Activated T-helper 1 cell treated with anti-CD3 and anti-CD28 coated beads, Interleukin-12 subunit alpha, Interleukin-12 subunit beta, Interleukin-2, Interleukin-4 antibody, amounts not matched to agents 30 ng/mL and 10 ng/mL and 1 ng/mL, durations not matched to agents 14 hours and 24 hours and 36 hours (primary cell): ENCODE data around the gene CCDC138. TPM values are rescaled to one million over a fixed set of nuclear protein-coding genes. Genes with fewer than 3 reads are reported as not detected.

Source experiments
- DNase-seq: peaks from one replicate; pipeline ENCODE4 v3.0.0; 2021; ENCODE audit warnings: low spot score
- H3K27ac Mint-ChIP-seq: one replicate; pipeline ENCODE4 v1.8.0; 2021; ENCODE audit warnings: mild to moderate bottlenecking, mixed read lengths
- H3K27me3 Mint-ChIP-seq: one replicate; pipeline ENCODE4 v1.8.0; 2022; ENCODE audit warnings: mild to moderate bottlenecking, moderate library complexity, mixed read lengths; ENCODE audit not compliant: insufficient read depth
- H3K36me3 Mint-ChIP-seq: one replicate; pipeline ENCODE4 v1.8.0; 2021; ENCODE audit warnings: low read depth, mixed read lengths
- H3K4me1 Mint-ChIP-seq: one replicate; pipeline ENCODE4 v1.8.0; 2021; ENCODE audit warnings: low read depth, mixed read lengths
- H3K4me3 Mint-ChIP-seq: one replicate; pipeline ENCODE4 v1.8.0; 2021; ENCODE audit warnings: mild to moderate bottlenecking, moderate library complexity, mixed read lengths
- H3K9me3 Mint-ChIP-seq: one replicate; pipeline ENCODE4 v1.8.0; 2021; ENCODE audit warnings: mixed read lengths
- intact Hi-C: fragments of 100-400 bp; cut with micrococcal nuclease; formaldehyde crosslinking; loops from one replicate; pipeline ENCODE4 v1.15.1; 2024
- total RNA-seq: library from RNA; stranded (reverse); gene quantifications from 2 replicates; pipeline ENCODE4 v1.2.3, GENCODE V29; 2022

The CCDC138 gene
- total RNA-seq, 1 donor from 2014 or later = 20.0 TPM

GRCh38 chr2:108907822-108908712, 121.5 kb downstream of the CCDC138 start:
- intact Hi-C loops = no loop called here
- H3K36me3 Mint-ChIP-seq = no peaks in the 10 kb centered on the region
- H3K4me3 Mint-ChIP-seq = no peak overlapping the region
- no peak for DNase-seq
- H3K9me3 Mint-ChIP-seq = no peaks in the 10 kb centered on the region
- H3K27me3 Mint-ChIP-seq = no peaks in the 10 kb centered on the region
- H3K27ac Mint-ChIP-seq = no peak overlapping the region
- H3K4me1 Mint-ChIP-seq = no peaks in the 10 kb centered on the region

GRCh38 chr2:108908713-108909070, 122.1 kb downstream of the CCDC138 start:
- intact Hi-C loops = no loop called here
- no peak overlapping the region for H3K4me3 Mint-ChIP-seq
- H3K27me3 Mint-ChIP-seq = no peaks in the 10 kb centered on the region
- H3K27ac Mint-ChIP-seq = no peak overlapping the region
- no peak for DNase-seq
- H3K9me3 Mint-ChIP-seq = no peaks in the 10 kb centered on the region
- no peaks in the 10 kb centered on the region for H3K4me1 Mint-ChIP-seq
- no peaks in the 10 kb centered on the region for H3K36me3 Mint-ChIP-seq

- H3K4me3 Mint-ChIP-seq = no peak overlapping the region
- H3K27ac Mint-ChIP-seq = no peak overlapping the region
- intact Hi-C loops = no loop called here
- no peaks in the 10 kb centered on the region for H3K9me3 Mint-ChIP-seq
- no peak for DNase-seq
- no peaks in the 10 kb centered on the region for H3K4me1 Mint-ChIP-seq
- H3K36me3 Mint-ChIP-seq = no peaks in the 10 kb centered on the region
- no peaks in the 10 kb centered on the region for H3K27me3 Mint-ChIP-seq
Observed at GRCh38 chr2:108909275-108909823, 122.8 kb downstream of the CCDC138 start.

GRCh38 chr2:108910011-108910431, 123.5 kb downstream of the CCDC138 start:
- no peak for DNase-seq
- Mint-ChIP-seq H3K4me1 (no peaks in the 10 kb centered on the region), H3K27ac (no peak overlapping the region), H3K36me3 (no peaks in the 10 kb centered on the region), H3K9me3 (no peaks in the 10 kb centered on the region), H3K27me3 (no peaks in the 10 kb centered on the region), H3K4me3 (no peak overlapping the region)
- intact Hi-C loops = no loop called here

GRCh38 chr2:108910541-108911396, 124.2 kb downstream of the CCDC138 start:
- Mint-ChIP-seq H3K4me1 (no peaks in the 10 kb centered on the region), H3K4me3 (no peak overlapping the region), H3K27ac (no peak overlapping the region), H3K27me3 (no peaks in the 10 kb centered on the region), H3K9me3 (no peaks in the 10 kb centered on the region), H3K36me3 (no peaks in the 10 kb centered on the region)
- intact Hi-C loops = no loop called here
- no peak for DNase-seq

- intact Hi-C loops = no loop called here
- Mint-ChIP-seq H3K27ac (no peak overlapping the region), H3K4me3 (no peak overlapping the region)
Observed at GRCh38 chr2:108911401-108911800, 124.8 kb downstream of the CCDC138 start.

DNA sequence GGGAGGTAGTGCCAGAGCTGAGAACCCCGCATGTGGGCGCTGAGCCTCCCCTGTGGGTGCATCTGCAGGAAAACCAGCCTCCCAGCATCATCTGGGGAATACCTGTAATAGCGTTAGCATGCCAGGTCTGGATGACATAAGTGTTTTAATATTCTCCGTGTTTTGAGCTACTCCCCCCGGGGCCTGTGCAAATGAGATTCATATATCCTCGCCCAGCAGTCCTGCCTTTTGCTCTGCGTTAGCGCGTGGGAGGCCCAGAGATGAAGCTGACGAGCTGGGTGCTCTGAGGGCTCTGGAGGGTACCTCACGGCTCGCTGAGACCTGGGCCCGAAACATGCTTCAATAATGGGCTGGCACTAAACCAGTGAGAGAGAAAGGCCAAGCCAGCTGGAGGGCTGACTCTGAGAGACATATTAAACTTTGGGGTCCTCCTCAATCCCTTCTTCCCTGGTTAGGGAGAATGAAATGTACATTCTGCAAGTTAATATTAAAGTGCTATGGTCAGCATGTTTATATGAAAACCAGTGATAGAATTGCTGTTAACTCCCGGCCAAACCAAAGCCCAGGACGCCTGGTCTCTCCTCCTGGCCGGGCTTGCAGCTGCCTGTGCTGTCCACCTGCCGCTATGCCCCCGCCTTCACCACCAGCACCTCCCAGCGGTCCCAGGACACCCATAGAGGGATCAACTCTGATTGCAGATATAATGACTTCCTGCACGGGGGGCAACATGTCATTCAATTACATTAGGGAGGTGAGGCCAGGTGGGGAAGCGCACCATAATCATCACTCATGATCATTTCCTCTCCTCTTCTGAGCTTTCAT, 125.4 kb downstream of the CCDC138 start:
- H3K36me3 Mint-ChIP-seq = no peaks in the 10 kb centered on the region
- H3K9me3 Mint-ChIP-seq = no peaks in the 10 kb centered on the region
- no peak for DNase-seq
- H3K4me1 Mint-ChIP-seq = no peaks in the 10 kb centered on the region
- intact Hi-C loops = no loop called here
- no peak overlapping the region for H3K4me3 Mint-ChIP-seq
- no peaks in the 10 kb centered on the region for H3K27me3 Mint-ChIP-seq
- no peak overlapping the region for H3K27ac Mint-ChIP-seq

More at GRCh38 chr2:108911401-108911800, 124.8 kb downstream of the CCDC138 start:
- Mint-ChIP-seq H3K4me1 (no peaks in the 10 kb centered on the region), H3K27me3 (no peaks in the 10 kb centered on the region), H3K36me3 (no peaks in the 10 kb centered on the region), H3K9me3 (no peaks in the 10 kb centered on the region)
- no peak for DNase-seq

GRCh38 chr2:108912629-108912902, 126.0 kb downstream of the CCDC138 start:
- H3K9me3 Mint-ChIP-seq = no peaks in the 10 kb centered on the region
- H3K27ac Mint-ChIP-seq = no peak overlapping the region
- H3K27me3 Mint-ChIP-seq = no peaks in the 10 kb centered on the region
- no peaks in the 10 kb centered on the region for H3K36me3 Mint-ChIP-seq
- H3K4me3 Mint-ChIP-seq = no peak overlapping the region
- intact Hi-C loops = no loop called here
- H3K4me1 Mint-ChIP-seq = no peaks in the 10 kb centered on the region
- DNase-seq = no peak

GRCh38 chr2:108916122-108916795, 129.7 kb downstream of the CCDC138 start:
- Mint-ChIP-seq H3K36me3 (no peaks in the 10 kb centered on the region), H3K27me3 (no peaks in the 10 kb centered on the region), H3K4me3 (no peak overlapping the region), H3K9me3 (no peaks in the 10 kb centered on the region), H3K27ac (no peak overlapping the region), H3K4me1 (no peaks in the 10 kb centered on the region)
- intact Hi-C loops = no loop called here
- no peak for DNase-seq

DNA sequence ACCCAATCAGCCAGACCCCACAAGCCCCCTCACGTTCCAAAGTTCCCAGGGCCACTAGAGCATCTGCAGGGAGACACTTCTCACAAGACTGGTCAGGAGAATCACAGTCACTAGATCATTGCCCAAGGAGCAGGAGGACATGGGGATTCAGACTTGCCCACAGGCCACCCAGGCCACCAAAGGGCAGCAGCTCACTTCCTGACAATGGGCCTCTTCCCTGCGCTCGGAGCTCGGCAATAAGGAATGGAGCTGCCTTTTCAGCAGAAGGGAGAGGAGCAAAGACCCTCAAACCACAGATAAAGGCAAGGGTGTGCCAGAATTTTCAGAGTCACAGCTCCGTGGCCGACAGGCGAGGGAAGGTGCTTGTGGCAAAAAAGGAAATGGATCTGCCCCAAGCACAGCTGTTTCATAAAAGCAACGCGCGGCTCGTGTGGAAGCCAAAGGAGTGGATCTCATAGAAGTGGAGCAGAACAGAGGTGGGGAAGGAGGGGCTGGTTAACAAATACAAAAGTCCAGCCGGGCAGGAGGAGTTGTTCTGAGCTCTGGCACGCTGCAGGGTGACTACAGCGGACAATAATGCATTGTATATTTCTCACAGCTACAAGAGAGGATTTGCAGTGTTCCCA, 130.3 kb downstream of the CCDC138 start:
- Mint-ChIP-seq H3K27ac (no peak overlapping the region), H3K36me3 (no peaks in the 10 kb centered on the region), H3K4me3 (no peak overlapping the region), H3K4me1 (no peaks in the 10 kb centered on the region), H3K27me3 (no peaks in the 10 kb centered on the region), H3K9me3 (no peaks in the 10 kb centered on the region)
- no peak for DNase-seq
- intact Hi-C loops = no loop called here

- Mint-ChIP-seq H3K4me3 (no peak overlapping the region), H3K27ac (no peak overlapping the region), H3K4me1 (no peaks in the 10 kb centered on the region), H3K27me3 (no peaks in the 10 kb centered on the region), H3K9me3 (no peaks in the 10 kb centered on the region), H3K36me3 (no peaks in the 10 kb centered on the region)
- intact Hi-C loops = no loop called here
- DNase-seq = no peak
Observed at GRCh38 chr2:108917526-108917925, 131.0 kb downstream of the CCDC138 start.
